ENCODE measurements around the gene CAMTA1.

Gene CAMTA1

DNA sequence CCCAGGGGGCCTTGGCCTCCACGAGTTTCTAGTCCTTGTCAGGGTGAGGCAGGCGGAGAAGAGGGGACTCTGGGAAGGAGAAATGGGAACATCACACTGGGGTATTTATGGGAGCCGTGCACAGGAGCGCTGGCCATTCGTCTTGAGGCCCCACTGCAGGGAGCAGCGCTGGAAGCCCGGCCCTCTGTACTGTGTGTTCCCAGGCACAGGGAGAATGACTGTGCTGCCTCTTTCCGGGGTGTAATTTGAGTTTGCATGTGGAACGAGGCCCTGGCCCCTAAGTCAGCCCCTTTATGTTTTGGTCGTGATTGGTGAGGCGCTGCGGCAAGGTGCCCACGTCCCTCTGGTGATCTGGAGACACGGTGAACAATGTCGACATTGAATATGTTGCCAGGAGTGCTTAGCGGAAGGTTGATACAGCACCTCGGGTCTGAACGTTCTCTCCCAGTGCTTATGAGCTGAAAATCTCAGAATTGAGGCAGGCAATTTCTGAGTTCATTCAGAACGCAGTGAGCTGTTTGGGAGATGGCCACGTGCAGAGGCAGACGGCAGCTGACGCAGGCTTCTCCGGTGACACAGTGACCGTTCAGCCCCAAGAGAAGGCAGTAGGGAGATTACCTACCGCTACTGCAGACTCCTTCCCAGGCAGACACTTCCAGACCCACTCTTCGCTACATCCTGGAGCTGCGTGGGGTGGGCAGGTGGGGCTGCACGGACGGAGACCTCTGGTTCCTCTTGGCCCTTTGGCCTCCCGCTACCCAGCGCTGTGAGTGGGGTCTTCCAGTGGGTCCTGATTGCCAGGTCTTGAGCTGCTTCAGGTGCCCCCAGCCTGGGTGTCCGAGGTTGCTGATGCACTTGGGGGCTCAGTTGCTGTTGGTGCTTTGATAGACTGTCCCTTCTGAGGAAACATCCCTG, 265.8 kb downstream of the CAMTA1 start:
- DNase-seq: no peak

DNA sequence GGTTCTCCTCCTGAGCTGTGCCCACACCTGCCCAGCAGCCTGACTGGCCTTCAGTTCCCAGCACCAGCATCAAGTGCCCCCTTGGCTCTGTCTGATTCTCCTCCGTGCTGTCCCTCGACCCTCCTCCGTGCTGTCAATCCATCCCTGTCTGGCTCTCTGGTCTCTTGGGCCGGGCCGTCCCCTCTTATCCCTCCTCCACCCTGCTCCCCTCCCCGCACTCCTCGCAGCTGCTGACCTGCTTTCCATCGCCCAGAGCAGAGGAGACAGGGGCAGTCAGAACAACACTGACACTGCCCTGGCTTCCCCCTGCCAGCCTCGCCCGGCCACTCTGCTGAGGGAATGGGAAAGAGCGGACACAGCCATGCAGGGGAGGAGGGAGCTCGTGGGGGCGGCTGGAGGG, 267.4 kb downstream of the CAMTA1 start:
- no peak for DNase-seq

DNA sequence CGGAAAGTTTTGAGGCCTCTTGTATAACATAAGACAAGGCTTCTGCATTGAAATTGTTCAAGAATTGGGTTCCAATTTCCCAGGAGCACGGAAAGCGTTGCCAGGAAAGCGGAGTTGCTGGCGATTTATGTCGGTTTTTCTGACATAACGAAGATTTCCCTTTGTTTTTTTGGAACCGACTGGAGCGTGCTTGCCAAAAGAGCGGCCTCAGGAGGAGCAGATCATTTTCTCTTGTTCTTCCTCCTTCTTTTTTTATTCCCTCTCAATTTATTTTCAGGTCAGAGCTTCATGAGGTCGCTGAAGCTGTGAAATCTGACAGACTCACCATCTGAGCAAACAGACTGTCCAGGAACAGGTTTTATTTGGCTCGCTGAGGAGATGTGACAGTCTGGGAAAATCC, 275.5 kb downstream of the CAMTA1 start:
- DNase-seq: no peak

DNA sequence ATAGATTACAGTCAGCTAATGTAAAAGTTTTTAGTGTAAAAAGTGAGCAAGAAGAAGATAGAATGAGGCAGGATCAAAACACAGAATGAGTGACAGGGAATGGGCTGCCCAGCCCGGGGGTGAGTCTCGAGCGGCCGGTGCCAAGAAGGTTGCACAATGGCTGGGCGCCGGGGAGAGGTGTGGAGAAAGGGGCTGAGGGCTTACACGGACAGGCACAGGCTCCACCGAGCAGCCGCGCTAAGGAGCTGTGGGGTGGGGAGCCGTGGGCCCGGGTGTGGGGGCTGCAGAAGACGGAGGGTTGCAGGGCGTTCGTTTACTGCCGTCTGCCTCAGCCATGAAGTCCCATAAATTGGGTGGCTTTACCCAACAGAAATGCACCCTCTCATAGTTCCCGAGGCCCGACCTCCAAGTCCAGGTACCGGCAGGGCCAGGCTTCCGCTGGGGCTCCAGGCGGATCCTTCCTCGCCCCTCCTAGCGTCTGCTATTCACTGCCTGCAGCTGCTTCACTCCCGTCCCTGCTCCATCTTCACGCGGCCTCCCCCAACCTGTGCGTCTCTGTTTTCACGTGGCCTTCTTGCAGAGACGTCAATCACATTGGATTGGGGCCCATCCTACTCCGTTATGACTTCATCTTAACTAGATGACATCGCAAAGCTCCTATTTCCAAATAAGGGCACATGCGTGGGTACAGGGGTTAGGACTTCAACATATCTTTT, 277.2 kb downstream of the CAMTA1 start:
- no peak for DNase-seq

DNA sequence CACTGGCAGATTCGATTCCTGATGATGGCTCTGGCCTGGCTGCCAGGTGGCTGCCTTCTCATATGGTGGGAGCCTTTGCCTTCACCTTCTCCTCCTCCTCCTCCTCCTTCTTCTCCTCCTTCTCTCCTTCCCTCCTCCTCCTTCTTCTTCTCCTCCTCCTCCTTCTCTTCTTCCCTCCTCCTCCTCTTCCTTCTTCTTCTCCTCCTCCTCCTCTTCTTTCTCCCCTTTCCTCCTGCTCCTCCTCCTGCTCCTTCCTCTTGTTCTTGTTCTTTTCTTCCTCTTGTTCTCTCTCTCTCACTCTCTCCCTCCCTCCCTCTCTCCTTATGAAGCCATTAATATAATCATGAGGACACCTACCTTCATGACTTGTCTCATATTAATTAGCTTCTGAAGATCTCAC, 278.7 kb downstream of the CAMTA1 start:
- DNase-seq: no peak

DNA sequence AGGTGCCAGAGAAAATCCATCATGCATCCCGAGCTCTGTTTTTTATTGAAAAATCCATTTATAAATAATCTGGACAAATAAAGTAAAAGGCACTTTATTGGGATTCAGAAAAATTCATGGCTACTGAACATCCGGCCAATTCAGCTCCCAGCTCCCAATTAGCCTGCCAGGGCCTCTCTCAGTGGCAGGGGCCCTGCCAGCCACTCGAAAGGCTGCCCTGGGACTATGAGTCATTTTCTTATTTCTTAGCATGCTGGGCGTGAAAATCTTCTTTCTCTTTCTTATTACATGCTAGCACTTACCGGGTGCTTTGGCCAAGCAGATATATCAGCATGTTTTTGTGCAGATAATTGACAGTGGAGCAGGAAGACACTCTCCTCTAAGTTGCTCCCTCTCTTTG, 283.3 kb downstream of the CAMTA1 start:
- no peak for DNase-seq

DNA sequence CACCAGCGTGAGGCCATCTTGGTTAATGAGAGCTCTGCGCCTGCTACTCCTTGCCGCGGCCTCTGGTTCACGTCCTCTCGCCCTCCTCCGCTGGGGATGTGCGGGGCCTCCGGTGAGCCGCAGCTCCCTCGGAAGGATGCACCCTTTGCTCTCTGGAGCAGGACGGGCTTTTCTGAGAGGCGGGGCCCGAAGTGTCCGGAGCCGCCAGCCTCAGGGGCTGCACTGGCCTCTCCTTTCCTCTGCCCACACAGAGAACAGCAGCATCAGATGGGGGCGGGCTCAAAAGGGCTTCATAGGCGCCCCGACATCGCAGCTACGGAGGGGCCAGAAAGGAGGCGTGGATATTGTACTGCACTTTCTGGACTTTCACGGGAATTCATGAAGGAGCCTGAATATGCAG, 284.7 kb downstream of the CAMTA1 start:
- DNase-seq: no peak

DNA sequence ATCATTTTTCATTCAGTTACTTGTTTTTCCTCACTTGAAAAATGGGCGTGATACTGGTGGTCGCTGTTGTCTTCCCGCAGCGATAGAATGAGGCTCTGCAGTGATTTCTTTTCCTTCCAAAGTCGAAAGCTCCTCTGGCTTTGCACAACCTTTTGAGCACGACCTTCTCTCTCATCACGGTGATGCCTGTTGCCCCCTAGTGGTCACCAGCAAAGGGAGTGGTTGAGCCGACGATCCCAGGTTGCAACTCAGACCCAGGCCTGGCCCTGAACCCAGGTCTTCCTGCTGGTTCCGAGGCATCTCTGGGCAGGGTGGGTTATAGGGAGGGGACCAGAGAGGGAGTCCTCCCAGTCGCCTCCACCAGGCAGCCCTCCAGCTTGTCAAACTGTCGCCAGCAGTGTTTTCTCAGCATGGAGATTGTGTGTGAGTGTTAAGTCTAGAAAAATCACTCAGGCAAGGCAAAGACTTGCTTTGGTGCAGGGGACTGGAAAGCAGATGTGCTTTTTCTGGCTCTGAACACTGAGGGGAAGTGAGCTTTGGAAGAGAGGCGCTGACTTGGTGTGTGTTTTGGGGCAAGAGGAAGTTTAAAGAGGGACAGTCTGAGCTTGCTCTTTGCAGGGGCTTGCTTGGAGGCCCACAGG, 285.3 kb downstream of the CAMTA1 start:
- DNase-seq: peak; percentile 17

DNA sequence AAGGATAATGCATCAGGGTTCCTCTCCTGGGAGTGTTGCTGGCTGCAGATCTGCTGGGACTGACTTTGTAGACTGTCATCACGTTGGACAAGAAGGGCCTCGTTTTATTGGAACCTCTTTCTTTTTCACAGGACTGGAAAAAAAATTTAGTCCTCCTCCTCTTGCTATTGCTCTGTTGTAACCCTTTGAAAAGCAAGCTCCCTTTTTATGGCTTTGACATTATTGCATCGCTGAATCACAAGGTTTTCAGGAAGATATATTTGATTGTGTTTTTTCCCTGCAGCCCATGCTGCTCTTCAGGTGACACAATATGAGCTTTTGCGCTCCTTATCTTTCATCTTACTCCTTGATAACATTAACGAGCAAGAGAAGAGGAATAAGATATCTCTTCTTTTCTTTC, 290.9 kb downstream of the CAMTA1 start:
- no peak for DNase-seq

DNA sequence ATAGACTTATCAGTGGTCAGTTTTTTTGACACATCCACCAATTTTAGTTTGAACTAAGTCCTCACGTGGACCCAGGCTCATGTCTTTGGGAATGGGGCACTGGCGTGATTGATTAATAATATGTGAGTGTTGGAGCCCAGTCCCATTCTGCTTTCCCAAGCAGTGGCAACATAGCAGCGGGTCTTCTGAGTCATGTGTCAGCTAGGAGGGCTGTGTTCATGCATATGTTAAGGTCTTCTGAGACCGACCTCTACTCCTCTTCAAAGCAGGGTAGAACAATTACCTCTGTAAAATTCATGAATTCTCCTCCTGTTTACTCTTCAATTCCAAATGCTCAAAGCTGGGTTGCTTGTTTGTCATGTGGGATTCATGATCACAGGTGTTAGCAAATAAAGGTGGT, 291.3 kb downstream of the CAMTA1 start:
- no peak for DNase-seq

DNA sequence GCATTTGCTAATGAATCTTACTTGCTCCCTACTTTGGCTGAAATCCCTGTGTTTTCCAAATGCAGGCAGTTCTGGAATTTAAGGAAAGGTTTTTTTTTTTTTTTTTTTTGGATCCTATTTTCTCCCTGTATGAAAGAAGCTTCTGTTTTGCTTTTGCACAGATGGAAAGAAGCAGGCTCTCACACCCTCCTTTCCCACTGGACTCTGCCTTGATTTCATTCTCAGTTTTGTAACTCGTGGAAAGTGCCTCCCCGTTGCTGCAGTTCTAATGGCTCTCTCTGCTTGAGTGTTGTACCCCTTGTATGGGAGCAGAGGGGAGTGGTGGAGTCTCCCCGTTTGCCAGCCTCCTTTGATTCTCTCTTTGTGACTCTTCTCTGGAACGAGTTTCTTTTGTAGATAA, 291.9 kb downstream of the CAMTA1 start:
- no peak for DNase-seq

DNA sequence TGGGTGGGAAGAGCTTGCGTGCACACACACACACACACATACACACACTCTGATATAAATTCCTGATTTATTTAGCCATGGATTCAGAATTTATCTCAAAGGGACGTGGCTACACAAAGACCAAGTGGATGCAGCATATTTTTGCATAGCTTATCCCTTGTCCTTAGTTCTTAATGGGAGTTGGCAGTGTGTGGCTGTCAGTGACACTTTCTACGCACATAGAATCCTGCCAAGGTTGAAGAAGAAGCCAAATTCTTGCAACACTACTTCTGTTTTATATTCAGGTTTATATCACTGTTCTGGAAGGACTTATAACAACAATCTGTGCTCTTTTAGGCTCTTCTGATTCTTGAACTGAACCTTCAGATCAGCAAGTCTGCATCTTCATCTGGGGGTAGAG, 292.7 kb downstream of the CAMTA1 start:
- DNase-seq: no peak

DNA sequence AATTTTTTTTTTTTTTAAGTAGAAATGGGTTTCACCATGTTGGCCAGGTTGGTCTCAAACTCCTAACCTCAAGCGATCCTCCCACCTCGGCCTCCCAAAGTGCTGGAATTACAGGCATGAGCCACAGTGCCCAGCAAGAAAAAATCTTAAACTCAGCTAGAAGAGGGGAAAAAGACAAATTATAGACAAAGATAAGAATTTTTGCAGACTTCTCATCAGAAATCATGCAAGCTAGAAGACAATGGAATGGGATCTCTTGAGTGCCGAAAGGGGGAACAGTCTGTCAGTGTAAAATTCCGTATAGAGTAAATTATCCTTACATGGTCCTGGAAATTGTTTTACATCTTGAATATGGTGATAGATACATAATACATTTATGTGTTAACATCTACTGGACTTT, 294.4 kb downstream of the CAMTA1 start:
- DNase-seq: no peak

DNA sequence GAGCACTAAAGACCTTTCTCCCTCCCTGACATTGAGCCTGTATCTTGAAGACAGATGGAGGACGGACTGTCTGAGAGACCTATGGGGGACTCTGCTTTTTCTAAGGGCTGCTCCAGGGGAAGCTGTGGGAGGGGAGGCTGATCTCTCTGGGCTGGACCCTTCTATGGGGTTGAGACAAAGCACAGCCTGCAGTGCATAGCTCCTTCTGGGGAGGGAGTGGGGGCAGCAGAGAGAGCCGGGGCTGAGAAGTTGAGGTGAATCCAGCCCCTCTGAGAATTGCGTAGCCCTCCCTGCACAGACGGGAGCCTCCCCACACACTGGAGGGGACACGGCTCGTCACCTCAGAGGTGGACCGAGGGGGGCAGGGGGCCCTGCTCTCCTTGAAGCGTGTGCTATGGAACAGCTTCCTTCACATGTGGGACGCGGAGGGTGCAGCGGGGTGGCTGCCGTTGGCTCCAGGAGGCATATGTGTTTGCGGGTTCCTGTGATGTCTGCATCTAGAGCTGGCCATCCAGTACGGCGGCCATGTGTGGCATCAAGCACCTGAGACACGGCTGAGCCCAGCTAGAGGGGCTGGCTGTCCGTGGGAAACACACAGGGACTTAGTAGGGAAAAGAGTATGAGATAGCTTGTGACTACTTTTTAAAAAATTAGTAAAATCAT, 299.1 kb downstream of the CAMTA1 start:
- DNase-seq: no peak

DNA sequence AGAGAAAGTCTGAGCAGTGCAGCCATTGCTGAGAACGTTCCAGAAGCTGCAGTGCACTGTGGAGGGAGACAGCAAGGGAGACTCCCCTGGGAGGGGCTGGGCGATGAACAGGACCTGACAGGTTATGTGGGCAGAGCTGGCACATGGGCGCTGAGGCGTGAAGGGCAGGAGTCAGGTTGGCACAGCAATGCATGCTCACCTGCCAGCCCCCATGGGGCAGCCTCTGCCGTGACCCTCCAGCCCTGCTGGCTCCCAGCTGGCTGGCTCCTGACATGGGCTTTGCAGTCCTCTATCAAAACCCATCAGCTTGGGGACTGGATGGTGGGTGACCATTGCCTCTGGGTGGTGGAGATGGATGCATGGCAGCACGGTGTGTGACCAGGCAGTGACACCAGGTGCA, 300.3 kb downstream of the CAMTA1 start:
- no peak for DNase-seq

DNA sequence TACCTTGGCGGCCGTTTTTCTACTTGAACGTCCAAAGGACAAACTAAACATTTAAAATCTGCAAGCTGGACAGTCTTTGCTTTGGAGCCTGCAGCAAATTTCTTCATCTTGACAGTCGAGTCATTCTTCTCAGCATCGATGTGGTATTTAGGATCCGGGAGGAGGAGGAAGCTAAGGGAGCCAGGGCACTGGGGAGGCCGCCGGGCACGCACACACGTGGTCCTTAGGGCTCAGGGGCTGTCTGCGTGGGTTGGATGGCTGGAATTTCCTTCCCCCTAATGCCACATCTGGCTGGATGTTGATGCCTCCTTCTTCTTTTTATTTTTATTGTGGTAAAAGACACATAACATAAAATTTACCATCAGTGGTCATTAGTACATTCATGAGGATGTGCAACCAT, 300.9 kb downstream of the CAMTA1 start:
- DNase-seq: no peak

DNA sequence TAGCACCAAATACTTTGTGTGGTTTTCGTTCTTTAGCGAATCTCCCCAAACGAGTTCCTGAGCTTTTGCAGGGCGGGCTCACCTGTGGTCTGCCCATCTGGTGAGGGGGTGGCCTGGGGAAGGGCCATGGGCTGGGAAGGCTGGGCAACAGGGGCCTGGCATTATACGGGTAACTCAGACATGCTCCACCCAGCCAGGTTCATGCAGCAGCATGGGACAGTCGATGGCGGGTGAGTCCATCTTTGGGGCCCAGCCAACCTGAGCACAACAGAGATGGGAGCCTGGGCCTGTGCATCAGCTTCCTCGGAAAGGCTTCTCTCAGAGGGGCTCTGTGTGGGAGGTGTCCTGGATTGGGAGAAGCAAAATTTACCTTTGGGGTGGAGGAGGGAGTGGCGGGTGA, 302.6 kb downstream of the CAMTA1 start:
- DNase-seq: no peak

DNA sequence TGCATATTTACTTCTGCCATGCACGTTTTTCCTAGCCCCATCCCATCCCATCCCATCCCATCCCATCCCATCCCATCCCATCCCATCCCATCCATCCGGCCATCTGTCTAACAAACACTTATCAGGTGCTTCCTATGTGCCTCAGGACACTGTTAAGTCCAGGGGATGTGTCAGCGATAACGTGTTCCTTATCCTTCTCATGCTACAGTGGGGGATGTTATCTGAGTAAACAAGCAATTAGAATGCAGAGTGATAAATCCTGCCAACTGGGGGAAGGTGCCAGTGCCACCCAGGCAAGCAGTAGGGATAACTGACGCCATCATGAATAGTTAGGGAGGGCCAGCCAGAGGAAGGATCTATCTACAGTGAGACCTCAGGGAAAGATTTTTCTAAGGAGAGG, 304.2 kb downstream of the CAMTA1 start:
- no peak for DNase-seq

DNA sequence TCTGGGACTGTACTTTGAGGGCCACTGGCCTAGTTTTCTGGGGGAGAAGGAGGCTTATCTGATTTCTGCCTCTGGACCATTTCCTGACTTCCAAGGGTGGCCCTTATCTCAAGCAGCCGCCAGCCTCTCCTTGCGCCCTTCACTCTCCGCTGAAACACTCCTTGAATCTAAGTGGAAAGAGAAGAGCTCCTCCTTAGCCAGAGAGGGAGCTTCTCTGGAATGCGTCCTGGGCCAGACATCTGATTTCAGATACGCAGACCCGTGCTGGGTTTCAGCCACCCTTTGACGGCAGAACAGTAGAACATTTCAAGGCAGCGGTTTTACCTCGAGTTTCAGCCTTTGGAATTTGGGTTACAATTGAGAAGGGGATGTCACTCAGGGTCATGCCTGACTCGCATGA, 308.0 kb downstream of the CAMTA1 start:
- DNase-seq: no peak

DNA sequence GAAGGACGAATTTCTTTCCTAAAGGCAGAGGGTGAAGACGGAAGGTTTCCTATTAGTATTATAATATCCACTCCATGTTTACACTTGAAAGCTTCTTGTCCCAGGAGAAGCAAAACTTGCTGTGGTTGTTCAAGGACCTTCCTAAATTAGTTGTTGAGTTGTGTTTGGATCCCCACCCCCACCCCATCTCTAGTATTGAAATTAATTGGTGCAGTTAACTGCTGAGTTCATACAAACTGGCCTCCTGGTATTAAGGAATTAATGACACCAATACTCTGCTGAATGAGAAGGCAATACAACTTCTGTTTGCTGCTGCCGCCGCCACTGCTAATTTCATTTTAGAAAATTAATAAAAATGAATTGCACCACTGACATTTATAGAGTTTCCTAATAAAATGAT, 308.8 kb downstream of the CAMTA1 start:
- DNase-seq: no peak

DNA sequence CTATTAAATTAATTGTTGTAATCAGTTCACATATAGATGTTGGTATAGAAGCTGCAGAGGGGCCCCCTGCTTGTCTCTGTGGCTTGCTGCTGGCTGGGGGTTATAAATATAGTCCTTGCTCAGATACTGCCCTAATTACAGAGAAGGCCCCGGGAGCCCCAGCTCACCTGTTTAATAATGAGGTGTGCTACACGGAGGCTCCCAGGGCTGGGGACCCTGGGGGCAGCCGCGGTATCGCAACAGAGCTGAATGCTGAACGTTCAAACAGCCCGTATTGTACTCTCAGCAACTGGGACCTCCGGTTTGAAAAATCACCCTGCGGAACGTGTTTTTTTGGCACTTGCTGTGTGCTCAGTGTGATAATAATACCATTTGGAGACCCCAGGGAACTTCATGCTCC, 309.3 kb downstream of the CAMTA1 start:
- no peak for DNase-seq

DNA sequence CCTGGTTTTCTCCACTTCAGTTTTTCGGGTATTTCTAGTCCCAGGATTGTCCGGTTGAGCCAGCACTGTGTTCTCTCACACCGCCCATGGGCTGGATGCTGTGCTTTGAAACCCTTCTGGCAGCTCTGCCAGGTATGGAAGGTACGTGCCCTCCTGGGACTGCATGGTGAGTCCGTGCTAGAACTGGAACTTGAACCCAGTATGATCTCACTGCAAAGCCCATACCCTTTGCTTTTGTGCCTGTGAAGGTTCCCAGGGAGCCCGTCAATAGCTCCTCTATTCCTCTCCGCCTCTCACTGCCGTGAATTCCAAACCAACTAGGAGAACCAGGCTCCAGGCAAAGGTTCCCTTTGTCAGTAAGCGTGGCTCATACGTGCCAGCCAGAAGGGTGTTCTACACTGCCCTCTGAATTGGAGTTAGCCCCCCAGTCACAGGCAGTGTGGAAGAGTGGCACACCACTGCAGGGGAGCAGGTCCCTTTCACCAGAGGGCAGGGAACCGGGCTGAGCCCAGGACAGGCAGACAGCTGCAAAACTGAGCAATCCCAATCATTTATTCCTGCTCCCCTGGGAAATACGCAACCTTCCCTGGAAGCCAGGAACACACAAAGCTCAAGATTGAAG, 310.2 kb downstream of the CAMTA1 start:
- no peak for DNase-seq

Measured in NCI-H187 treated with DMSO at 0.1 percent for 48 hours (cell line).